GM19025 (cell line): ENCODE data around the gene MELTF.

ENCODE experiments used
- ATAC-seq: cut with Tn5 transposase; IDR thresholded peaks from one replicate; pipeline ENCODE4 v1.9.1; 2021; ENCODE audit warnings: mild to moderate bottlenecking, low read depth, moderate library complexity; ENCODE audit not compliant: unreplicated experiment

The MELTF gene

GRCh38 chr3:197010556-197011351 lies 18.9 kb downstream of the MELTF start:
- ATAC-seq = no peak

- ATAC-seq = no peak
Measured at GRCh38 chr3:197009532-197010019, 20.0 kb downstream of the MELTF start.

GRCh38 chr3:197008436-197009209 lies 21.0 kb downstream of the MELTF start:
- ATAC-seq = no peak

GRCh38 chr3:197007953-197008352 lies 21.7 kb downstream of the MELTF start:
- no peak for ATAC-seq

- no peak for ATAC-seq
Measured at GRCh38 chr3:197007296-197007940, 22.2 kb downstream of the MELTF start.

GRCh38 chr3:197006860-197007259 lies 22.8 kb downstream of the MELTF start:
- ATAC-seq = no peak

DNA sequence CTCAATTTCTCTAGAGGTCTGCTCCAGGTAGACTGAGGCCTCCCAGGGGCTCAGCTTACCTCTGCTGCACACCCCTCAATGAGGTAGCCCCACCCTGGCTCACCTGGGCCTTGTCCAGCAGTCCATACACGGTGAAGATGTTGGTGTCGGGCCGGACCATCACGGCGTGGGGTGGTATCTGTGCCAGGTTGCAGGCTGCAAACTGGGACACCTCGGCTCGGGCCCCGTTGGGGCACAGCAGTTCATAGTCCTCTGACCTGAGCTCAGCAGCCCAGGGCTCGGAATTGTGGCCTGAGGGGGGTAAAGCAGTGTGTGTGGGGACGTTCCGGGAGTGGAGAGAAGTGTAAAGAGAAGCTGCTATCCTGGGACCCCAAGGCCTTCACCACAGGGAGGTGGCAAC lies 23.2 kb downstream of the MELTF start:
- no peak for ATAC-seq

- no peak for ATAC-seq
Measured at GRCh38 chr3:197003461-197004385, 25.9 kb downstream of the MELTF start.

DNA sequence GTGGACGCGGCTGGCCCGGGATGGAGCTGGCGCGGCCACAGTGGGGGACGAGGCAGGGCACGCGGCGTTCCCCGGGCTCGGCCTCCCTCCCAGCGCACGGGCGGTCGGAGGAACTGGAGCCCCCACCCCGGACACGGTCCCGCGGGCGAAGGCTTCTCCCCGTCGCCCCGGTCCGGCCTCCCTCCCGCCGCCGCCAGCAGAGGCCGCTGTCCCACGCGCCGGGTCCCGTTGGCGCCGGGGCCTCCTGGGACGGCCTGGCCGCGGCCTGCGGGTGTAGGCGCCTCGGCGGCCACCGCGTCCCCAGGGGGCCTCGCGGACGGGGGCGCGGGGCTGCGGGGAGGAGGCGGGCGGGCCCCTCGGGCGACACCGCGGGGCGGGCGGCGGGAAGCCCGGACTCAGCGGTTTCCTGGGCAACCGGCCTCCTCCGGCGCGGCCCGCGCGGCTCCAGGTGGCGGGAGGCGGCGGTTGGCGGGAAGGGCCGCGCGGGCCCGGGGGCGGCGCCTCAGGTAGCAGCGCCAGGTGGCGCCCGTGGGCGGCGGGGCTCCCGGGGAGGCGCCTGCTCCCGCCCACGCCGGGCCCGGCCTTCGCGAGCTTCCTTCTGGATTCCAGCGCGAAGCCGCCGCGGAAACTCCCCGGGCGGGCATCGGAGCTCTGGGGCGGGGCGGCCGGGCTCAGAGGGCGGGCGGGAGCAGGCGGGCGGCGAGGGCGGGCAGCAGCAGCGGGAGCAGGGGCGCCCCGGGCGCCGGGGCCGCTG lies 26.7 kb downstream of the MELTF start:
- peak; percentile 70 for ATAC-seq

DNA sequence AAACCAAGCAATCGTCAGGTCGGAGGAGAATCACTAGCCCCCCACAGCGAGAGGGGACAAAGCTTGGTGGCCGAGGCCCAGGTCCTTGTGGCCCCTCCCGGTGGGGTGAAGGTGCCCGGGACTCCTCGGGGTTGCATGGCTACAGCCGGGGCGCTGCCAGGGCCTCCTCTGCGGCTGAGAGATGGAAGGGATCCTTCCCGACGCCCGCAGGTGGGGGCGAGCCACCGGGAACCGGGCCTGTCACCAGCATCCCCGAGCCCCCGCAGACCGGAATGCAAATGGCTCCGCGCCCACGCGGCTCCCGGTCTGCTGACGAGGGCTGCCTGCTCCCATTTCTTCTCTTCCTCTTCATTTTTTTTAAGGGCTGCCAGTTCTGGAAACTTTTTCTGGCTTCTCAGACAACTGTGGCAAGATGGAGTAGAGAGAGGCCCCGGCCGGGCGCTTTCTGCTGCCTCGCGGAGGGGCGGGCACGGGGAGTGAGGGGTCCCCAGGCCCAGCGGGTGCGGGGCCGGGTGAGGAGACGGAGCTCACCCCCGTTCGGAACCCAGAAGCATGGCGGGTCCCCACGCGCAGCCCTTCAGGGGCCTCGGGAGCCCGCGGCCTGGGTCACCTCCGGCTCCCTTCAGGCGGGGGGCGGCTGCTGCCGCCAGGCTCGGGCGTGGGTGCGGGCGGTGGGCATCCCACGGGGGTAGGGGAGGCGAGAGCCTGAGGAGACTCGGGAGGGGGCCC lies 27.5 kb downstream of the MELTF start:
- ATAC-seq = peak; percentile 1

DNA sequence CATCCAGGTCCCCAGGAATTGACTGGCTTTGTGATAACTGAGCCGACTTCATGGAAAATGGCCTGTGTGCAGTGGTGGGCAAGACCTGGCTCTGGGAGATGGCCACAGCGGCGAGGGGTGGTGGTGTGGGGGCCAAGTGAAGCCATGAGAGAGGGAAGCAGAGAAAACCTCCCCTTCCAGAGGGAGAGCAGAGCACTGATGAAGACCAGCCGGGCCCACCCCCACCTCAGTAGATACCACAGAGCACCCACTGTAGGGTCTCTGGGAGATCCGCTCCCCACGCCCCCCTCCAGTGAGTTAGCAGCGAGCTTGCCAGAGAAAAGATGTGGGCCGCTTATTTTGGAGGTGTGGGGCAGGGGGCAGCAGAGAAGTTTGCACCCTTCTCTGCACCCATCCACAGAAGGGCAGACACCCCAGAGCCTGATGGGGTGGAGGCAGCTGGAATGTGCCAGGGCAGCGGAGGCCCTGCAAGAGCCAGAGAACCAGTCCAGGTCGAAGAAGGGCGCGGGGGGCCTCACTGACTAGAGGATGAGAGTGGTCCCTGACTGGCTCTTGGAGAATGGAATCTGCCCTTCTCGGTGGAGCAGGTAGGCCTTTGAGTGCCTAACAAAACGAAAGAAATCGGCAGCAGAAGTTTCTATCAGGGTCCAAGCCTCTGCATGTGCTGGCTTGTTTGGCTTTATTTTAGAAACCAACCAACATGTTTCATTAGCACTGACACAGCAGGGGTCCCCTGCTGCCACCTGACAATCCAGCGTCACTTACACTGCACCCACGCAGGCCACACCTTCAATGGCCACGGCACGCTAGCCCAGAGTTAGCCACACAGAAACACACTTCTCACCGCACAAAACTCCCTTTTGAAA lies 28.3 kb downstream of the MELTF start:
- no peak for ATAC-seq

GRCh38 chr3:197000211-197000610 lies 29.4 kb downstream of the MELTF start:
- ATAC-seq = no peak

DNA sequence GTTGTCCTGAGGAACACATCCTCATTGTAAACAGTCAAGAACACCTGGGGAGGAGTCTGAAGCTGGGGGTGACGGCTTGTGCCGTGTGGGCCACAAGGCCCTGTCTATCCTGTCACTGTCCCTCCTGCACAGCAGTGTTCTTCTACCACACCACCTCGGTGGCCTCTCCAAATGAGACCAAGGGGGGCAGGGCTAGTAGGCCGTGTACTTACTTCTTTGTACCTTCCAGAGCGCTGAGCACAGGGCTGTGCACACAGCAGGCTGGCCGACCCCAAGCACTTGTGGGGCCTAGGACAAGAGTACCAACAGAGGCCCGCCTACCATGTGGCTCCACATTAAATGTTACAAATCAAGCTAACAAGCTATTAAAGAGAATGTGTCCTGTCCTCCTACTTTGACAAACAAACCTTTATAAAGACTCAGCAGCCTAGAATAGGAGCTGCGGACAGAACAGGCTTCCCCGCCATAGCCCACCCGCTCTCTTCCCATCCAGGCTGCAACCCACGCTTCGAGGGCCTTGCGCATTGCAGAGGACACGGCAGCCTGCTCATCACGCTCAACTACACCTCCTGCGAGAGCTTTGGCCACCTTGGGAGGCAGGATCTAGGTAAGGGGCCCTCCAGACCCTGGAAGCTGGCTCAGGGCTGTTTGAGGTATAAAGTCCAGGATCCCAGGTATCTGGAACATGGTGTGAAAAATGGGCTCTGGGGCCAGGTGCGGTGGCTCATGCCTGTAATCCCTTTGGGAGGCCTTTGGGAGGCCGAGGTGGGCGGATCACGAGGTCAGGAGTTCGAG lies 30.5 kb downstream of the MELTF start:
- no peak for ATAC-seq

- ATAC-seq = no peak
Measured at GRCh38 chr3:196997311-196997710, 32.3 kb downstream of the MELTF start.

DNA sequence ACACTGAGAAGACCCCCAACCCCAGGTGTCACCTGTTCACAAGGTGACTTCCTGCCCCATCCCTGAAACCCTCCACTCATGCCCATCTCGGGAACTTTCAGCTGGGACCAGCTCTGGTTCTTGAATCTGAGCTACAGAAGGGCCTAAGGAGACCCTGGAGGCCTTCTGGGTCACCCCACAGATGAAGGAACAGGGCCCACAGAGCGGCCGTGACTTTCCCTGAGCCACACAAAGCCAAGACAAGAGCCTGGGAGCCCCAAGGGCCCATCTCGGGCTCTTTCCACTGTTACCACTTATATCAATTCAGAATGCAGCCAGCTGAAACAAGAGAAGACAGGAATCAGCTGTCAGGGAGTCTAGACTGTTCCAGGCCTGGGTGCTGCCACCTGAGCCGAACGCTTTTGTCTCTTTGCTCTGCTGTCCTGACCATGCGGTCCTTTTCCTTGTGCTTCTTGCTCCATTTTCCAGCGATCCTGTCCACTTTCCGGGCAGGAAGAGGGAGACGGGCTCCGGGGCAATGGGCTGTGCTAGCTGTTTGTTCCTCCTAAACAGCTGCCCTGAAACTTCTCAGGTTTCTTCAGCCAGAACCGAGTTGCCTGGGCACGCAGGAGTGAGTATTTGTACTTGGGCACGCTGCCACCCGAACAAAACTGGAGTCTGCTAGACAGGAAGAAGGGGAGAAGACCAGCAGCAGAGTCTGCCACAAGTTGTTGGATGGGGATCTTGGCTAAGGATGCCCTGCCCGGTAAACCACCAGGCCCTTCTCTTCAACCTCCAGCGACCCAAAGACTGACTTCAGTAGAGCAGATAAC lies 33.0 kb downstream of the MELTF start:
- no peak for ATAC-seq

DNA sequence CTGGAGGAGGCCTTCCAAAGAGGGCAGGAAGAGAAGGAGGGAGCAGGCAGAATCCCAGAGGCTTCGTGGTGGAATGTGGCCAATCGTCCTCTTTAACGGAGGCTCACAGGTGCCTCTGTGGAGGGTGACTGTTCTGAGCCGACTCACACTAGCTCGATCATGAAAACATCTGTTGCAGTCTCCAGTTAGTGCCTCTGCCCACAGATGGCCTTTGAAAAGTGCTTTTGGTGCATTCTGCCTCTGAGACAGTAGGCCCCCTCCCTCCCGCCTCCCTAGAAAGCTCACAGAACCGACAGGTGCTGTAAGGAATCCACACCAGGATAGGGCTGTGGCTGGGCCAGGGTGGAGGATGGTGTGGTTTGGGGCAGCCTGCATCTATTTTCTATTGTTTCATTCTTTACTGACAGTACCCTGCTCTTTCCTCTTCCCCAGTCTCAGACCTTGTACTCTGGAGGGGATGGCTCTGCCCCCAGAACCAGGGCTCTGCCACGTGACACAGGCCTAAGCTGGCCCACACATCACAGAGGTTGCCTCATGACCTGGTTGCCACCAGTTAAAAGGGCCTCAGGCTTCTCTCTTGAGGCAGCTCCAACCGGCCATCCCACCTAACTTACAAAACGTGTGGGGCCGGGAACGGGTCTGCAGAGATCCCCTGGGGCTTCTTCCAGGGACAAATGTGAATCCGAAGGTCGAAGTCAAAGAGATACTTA lies 33.8 kb downstream of the MELTF start:
- no peak for ATAC-seq
